HCT116 (cell line): Measurements from ENCODE around the gene CMIP.

Experiments
- ELF1 ChIP-seq: IDR thresholded peaks from 2 replicates; pipeline ENCODE4 v1.6.1; 2012; ENCODE audit warnings: low read depth, borderline replicate concordance
- EZH2 ChIP-seq: fragments of 200-600 bp; sonication (generic); IDR thresholded peaks from 2 replicates; pipeline ENCODE4 v1.6.1; 2017; ENCODE audit warnings: antibody characterized with exemption, mixed run types
- EZH2phosphoT487 ChIP-seq: fragments of 200-600 bp; IDR thresholded peaks from 2 replicates; pipeline ENCODE4 v1.6.1; 2018; ENCODE audit warnings: antibody characterized with exemption, borderline replicate concordance
- POLR2A ChIP-seq: IDR thresholded peaks from 2 replicates; pipeline ENCODE4 v1.7.0; 2011; ENCODE audit warnings: borderline replicate concordance; ENCODE audit not compliant: insufficient read depth, insufficient read length; ENCODE audit errors: extremely low read depth
- SP1 ChIP-seq: IDR thresholded peaks from 2 replicates; pipeline ENCODE4 v1.6.1; 2012; ENCODE audit warnings: low read depth
- TCF7L2 ChIP-seq: IDR thresholded peaks from 2 replicates; pipeline ENCODE4 v1.7.0; 2011; ENCODE audit warnings: borderline replicate concordance, inconsistent platforms; ENCODE audit not compliant: insufficient read depth, insufficient read length; ENCODE audit errors: extremely low read depth
- ZFX ChIP-seq: fragments of 450-650 bp; IDR thresholded peaks from 2 replicates; pipeline ENCODE4 v1.6.1; 2017
- ZNF274 ChIP-seq: fragments of 200-500 bp; sonication (Bioruptor generic); IDR thresholded peaks from 2 replicates; pipeline ENCODE4 v1.6.1; 2014; ENCODE audit warnings: mild to moderate bottlenecking, low read depth, low read length, inconsistent platforms
- TF ChIP-seq, protein P1 (sequence below), 3 experiments: fragments of 200-600 bp in 1 of 3; sonication (generic) in 1 of 3; IDR thresholded peaks in 2 of 3; conservative IDR thresholded peaks in 1 of 3; 2 replicates each; pipeline ENCODE4 v1.5.1; 2012 to 2017; ENCODE audit warnings: low read depth in 2 of 3, low read length in 2 of 3, antibody characterized with exemption in 1 of 3, borderline replicate concordance in 1 of 3, control low read depth in 1 of 3, mild to moderate bottlenecking in 1 of 3, mixed read lengths in 1 of 3, mixed run types in 1 of 3, moderate library complexity in 1 of 3; ENCODE audit not compliant: insufficient read depth in 1 of 3
- TF ChIP-seq, protein P2 (sequence below): IDR thresholded peaks from 2 replicates; pipeline ENCODE4 v1.6.1; 2012
- TF ChIP-seq, protein P3 (sequence below): IDR thresholded peaks from 2 replicates; pipeline ENCODE4 v1.6.1; 2012

DNA sequence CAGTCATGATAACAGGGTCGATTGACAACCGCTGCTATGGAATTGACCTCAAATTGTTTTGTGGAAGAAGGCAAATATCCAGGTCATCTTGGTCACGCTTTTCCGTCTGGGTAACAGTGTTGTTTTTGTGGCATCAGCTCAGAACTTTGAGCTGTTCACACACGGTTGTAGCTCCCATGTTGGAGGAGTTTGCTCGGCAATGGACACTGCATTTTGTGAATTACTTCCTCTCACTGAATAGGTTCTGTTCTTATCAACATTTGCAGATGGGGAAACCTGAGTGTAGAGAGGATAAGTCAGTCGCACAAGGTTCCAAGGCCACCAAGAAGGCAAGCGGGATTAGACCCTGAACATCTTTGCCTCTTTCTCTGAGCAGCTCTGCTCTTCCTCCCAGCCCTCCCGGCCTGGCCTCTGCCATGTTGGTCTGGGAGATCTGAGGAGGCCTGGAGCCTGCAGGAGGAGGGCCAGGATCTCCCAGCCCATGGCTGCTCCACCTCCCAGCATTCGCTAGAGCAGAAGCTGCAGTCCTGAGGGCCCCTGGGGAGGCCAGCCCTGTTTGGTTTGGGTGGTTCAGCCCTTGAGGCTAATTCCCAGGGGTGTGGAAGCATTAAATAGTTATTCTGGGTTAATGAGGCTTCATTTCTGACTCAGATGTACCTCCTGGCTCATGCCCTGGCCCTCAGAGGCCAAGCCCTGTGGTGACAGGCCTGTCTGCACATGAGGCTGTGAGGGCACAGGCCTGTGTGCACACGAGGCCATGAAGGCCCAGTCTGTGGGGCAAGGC, 180.3 kb downstream of the CMIP start:
- TF ChIP-seq EZH2 = no peak
- TF ChIP-seq, protein P1, sequence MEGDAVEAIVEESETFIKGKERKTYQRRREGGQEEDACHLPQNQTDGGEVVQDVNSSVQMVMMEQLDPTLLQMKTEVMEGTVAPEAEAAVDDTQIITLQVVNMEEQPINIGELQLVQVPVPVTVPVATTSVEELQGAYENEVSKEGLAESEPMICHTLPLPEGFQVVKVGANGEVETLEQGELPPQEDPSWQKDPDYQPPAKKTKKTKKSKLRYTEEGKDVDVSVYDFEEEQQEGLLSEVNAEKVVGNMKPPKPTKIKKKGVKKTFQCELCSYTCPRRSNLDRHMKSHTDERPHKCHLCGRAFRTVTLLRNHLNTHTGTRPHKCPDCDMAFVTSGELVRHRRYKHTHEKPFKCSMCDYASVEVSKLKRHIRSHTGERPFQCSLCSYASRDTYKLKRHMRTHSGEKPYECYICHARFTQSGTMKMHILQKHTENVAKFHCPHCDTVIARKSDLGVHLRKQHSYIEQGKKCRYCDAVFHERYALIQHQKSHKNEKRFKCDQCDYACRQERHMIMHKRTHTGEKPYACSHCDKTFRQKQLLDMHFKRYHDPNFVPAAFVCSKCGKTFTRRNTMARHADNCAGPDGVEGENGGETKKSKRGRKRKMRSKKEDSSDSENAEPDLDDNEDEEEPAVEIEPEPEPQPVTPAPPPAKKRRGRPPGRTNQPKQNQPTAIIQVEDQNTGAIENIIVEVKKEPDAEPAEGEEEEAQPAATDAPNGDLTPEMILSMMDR (IDR thresholded peaks at IDR 0.05 in 2 of 3, conservative IDR thresholded peaks at IDR 0.05 in 1 of 3; ENCODE audit: borderline replicate concordance in 1 of 3, insufficient read depth in 1 of 3, low read depth in 2 of 3, low read length in 2 of 3) = no peak
- no peak for TF ChIP-seq POLR2A
- no peak for TF ChIP-seq TCF7L2
- TF ChIP-seq ZFX = no peak; the same call in 1 of the 2 replicates
- no peak for TF ChIP-seq ZNF274
- TF ChIP-seq, protein P2, sequence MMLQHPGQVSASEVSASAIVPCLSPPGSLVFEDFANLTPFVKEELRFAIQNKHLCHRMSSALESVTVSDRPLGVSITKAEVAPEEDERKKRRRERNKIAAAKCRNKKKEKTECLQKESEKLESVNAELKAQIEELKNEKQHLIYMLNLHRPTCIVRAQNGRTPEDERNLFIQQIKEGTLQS = no peak
- TF ChIP-seq EZH2phosphoT487 = no peak
- no peak for TF ChIP-seq ELF1
- TF ChIP-seq SP1 = no peak
- TF ChIP-seq, protein P3, sequence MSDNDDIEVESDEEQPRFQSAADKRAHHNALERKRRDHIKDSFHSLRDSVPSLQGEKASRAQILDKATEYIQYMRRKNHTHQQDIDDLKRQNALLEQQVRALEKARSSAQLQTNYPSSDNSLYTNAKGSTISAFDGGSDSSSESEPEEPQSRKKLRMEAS = no peak
